HG03175 (cell line): ENCODE measurements around the gene EIF5.
"Not testable (repeated sequence)": the region's sequence is repeated elsewhere in the genome, so short reads cannot be mapped to it uniquely, and the experiment has no call there.

Experiments
- ATAC-seq: cut with Tn5 transposase; IDR thresholded peaks from one replicate; pipeline ENCODE4 v1.9.1; 2021; ENCODE audit warnings: mild to moderate bottlenecking, moderate library complexity; ENCODE audit not compliant: unreplicated experiment

The EIF5 gene

DNA sequence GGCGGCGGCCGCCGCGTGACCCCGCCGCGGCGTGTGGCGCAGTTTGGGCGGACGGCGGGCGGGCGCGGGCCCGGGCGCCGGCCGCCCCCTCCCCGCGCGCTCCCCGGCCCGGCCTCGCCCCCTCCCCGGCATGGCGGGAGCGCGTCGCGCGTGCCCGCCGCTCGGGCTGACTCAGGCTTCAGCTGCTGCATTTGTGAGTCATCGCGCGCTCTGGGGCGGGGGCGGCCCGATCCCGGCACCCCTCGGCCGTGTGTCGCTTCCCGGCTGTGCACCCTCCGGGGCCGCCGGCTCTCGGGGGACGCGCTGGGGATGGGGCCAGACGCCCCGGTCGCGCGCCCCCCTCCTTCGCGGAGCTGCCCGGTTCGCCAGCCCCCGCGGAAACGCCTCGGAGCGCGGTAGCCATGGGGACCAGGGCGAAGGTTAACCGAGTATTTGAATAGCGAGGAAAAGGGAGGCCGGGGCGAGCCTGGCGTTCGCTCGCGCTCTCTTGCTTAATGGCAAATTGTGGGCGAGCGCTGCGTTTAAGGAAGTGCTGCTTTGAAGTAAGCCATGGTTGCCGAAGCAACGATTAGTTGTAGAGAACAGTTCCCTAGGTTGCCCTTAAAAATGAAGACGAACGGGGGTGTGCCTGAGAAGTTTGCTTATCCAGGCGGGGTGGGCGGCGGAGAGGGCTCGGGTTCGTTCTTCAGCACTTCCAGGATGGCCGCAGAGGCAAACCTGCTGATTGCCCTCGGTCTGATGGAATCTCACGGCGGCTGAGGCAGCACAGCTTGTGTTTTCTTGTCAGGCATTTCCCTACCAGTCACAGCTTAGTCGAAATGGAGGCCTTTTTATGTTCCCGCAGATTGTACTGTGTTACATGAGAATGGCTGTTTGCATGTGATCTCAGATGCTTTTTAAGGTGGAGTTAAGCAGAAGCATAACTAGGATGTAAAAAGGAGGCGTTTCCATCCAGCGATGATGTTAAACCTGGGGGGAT lies 896 bp downstream of the EIF5 start:
- peak; percentile 20 for ATAC-seq

DNA sequence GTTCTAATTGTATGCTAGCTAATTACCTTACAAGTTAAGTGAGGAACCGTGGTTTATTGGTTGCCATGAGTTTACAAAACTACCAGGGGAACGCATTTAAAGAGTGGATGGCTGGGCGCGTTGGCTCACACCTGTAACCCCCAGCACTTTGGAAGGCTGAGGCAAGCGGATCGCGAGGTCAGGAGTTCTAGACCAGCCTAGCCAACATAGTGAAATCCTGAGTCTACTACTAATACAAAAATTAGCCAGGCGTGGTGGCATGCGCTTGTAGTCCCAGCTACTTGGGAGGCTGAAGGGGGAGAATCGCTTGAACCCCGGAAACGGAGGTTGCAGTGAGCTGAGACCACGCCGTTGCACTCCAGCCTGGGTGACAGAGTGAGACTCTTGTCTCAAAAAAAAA lies 2.2 kb downstream of the EIF5 start:
- ATAC-seq = no peak

DNA sequence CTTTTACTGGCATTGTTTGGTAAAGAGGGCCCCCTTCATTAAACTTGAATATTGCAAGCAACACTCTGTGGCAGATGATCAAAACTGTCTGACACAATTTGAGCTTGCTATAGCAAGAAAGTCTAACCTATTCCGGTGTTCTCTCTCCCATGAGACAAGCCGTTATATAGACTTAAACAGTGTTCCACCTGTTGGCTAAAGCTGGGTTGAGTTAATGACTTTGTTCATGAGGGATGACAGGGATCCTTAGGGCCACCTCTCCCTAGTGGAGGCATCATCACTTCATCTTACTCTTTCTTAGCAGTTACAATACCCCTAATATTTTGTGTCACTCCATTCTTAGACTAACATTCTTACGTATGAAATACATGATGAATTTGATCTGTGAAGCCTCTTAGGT lies 3.8 kb downstream of the EIF5 start:
- no peak for ATAC-seq

DNA sequence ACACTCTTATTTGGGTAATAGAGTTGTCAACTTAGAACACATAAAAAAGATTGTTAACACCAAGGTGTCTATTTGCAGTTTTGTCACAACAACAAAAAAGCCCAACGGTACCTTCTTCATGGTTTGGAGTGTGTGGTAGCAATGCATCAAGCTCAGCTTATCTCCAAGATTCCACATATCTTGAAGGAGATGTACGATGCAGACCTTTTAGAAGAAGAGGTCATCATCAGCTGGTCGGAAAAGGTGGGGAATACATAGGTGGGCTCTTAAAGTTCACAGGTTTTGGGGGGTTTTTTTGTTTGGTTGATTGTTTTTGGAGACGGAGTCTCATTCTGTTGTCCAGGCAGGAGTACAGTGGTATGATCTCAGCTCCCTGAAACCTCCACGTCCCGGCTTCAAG lies 5.5 kb downstream of the EIF5 start:
- no peak for ATAC-seq

DNA sequence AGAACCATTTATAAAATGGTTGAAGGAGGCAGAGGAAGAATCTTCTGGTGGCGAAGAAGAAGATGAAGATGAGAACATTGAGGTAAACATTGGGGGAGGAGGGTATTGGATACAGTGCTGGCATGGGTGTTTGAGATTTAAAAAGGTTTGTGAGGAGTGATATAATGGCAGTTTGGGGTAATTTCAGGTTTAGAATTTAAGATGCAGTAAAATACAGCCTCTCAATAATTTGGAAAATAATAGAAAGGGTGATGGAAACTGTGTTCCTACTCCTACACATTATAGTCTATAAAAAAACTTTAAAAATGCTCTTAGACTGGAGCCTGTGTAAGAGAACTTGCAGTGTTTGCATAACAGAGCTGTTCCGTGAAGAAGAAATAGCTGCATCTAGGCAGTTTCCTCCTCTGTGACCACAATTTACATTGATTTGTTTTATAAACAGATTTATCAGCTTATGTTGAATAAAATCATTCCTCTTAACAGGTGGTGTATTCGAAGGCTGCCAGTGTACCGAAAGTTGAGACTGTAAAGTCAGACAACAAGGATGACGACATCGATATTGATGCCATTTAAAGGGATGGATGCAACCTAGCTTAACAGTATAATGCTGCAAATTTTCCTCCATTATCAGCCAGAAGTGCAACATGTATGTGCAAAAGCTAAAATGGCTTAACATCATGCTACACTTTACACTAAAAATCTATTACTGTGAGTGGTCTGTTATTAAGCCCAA lies 6.6 kb downstream of the EIF5 start:
- ATAC-seq = no peak

DNA sequence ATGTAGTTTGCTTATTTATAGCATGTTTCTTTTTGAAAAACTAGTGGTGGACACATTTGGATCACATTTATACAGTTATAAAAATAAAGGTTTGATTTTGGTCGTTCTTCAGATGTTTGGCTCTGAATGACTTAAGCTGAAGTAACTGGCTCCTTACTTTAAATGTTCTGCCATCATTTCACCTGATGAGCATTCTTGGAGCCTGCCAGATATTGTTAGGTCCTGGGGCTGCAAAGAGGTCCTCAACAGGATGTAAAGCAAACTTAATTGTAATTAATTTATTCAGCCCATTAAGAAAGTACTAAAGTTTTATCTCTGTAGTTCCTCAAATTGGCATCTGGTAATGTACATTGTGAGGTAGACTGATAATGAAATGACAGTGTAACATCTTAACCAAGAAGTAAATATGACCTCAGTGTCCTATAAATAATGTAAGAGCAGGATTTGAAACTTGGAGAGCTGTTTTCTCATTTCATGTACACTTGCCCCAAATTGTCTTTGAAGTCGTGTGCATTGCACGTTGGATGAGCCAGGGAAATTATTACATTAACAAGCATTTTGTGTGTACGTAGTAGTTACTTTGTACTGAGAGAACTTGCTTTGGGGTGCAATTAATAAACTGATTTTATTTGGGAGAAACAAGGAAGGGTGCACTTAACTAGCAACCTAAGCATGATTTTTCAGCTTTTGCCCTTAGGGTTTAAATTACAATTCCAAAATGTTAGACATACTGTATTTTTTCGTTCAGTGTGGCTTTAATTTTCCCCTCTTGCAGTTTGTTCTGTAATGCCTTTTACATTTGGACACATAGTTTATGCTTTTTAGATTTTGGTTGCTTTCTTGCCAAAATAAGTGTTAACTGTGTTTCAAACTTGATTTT lies 7.5 kb downstream of the EIF5 start:
- no peak for ATAC-seq

DNA sequence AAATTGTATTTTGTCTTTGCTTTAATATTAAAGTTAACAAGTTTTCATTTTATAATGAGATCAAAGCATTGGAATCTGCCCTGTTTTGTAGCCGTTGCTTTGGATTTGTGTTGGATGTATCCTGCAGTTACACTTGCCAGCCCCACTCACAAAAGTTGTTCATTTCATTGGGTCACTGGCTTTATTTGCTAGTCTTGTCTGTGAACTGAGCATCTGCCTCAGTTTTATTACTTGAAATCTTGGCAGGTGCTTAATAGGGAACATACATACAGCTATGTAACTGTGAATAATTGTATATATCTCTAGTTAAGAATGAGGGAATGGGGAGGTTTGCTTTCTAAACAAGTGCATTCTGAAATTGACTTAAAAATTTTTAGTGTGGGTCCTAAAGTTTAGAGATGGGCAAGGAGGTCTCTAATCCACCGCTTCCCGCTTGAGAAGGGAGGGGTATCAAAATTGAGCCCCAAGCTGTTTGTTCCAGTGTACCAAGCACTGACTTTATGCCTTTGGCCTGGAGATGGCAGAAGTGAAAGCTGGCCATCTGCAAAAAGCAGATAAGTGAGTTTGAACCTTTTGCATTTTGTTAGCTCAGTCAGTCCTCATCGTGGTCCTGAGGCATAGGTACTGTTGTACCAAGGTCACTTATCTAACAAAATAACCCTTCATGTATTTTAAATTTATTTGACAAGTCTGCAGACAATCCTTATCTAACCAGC lies 9.3 kb downstream of the EIF5 start:
- ATAC-seq = no peak

DNA sequence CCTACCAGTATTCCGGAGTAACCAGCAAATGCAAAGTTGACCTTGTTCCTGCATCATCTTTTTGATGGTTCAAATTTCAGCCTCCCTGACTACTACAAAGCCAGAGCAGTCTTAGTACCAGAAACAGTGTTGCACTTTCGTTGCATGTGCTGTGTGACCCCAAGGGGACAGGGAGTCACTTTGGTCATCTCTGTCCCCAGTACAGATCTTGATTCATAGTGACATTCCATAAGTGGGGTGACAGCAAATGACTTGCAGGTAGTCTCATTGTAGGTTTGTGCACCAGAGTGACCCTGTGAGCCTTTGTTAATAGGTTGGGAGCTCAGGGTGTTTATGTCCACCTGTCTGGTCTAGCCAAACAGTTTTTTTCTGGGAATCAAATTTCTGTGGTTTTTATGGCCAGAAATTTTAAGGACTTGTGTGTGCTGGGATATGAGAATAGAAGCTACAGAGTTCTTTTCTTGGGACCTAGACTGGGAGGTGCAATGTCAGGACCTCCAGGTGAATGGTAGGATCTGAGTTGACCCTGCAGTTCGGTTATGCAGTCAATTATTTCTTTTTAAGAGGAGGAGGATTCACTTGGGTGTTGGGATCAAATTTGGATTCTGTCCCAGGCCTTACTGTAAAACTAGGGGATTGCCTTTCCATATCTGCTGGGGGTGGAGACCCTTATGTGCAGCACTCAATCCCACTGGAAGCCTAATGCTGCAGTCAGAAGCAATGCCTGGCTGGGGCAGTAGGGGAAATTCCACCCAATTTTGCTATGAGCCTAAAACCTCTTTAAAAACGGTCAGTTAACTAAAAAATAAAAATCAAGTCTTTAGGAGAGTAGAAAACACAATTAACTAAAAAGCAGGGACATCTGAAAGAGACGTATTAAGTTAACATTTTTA lies 10.1 kb downstream of the EIF5 start:
- ATAC-seq = no peak

DNA sequence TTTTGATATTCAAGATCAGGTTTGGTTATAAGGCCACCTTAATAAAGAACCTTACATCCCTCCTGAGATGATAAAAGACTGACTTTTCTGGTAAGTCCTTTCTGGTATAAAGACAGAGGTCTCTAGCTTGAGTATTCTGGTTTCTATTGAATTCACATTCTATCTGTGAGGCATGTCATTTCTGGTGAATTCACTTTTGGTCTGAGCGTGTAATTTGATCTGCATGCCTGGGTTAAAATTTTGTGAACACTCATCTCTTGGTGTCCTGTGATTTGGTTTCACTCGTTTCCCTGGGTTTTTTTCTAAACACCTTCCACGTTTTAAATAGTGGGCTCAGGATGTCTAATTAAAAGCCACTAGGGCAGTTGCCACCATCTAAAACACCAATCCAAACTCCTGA lies 12.2 kb downstream of the EIF5 start:
- ATAC-seq = no peak

DNA sequence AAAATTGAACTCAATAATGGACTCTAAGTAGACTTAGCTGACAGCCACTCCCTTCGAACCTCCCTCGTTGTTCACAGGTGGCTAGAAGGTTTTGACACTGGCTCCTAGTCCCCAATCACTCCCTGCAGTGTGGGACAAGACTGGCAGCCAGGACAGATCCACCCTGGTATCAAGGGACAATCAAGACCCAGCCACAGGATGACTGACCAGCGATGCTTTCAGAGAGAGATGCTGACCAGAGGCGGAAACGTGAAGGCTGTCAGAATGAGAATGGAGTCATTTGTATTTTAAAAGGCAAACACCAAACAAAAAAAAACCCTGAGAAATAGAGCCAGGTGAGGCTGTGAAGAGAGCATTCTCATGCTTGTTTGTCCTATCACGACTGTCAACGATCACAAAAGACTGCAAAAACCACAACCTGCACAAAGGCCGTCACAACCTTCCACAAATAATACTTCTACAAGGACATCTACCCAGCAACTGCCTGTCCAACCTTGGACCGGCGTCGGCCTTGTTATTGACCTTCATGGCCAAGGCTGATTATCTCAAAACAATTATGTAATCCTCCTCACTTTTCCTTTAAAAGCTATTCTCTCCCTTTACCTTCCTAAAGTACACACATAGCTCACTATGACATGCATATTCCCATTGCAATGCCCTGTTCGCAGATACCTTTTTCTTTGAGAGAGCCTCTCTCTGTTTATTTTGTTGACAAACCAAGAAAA lies 13.2 kb downstream of the EIF5 start:
- no peak for ATAC-seq

DNA sequence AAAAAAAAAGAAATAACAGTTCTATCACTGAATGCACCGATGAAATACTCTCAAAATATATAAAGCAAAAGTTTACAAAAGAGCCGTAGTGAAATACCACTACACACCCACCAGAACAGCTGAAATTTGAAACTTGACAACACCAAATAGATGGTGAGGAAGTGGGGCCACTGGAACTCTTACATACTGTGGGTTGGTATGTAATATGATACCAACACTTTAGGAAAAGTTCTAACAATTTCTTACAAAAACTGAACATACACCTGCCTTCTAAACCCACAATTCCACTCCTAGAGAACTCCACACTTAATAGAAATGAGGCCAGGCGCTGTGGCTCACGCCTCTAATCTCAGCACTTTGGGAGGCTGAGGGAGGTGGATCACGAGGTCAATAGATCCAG lies 14.1 kb downstream of the EIF5 start:
- ATAC-seq = no peak

DNA sequence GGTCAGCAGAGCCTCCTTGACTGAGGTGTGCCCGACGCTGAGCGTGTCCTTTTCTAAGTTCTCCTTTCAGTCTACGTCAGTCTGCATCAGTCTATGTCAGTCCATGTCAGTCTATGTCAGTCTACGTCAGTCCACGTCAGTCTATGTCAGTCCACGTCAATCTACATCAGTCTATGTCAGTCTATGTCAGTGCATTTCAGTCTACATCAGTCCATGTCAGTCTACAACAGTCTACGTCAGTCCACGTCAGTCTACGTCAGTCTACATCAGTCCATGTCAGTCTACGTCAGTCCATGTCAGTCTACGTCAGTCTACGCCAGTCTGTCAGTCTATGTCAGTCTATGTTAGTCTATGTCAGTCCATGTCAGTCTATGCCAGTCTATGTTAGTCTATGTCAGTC lies 15.9 kb downstream of the EIF5 start:
- no peak for ATAC-seq

DNA sequence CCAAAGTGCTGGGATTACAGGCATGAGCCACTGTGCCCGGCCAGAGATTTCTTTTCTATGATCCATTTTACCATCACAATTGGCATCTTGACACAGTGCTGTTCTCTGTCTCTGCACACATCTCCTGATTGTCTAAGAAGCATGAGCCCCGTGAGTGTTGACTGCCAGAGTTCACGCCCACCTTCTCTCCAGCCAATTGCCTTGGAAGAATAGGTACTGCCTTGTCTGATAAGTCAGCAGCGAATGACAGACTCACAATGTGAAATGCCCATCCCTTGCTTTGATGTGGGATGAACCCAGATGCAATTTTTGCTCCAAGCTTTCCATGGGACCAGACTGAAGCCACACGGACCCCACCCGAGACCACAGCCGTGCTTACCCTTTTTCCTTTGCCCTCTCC lies 19.3 kb downstream of the EIF5 start:
- no peak for ATAC-seq

DNA sequence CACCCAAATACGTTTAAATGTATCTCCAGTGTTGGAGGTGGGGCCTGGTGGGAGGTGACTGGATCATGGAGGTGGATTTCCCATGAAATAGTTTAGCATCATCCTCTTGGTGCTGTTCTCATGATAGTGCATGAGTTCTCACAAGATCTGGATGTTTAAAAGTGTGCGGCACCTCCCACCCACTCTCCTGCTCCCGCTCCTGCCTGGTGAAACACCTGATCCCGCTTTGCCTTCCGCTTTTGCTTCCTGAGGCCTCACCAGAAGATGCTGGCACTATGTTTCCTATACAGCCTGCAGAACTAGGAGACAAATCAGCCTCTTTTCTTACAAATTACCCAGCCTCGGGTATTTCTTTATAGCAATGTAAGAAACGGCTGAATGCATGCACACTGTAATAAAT lies 20.1 kb downstream of the EIF5 start:
- ATAC-seq = no peak

DNA sequence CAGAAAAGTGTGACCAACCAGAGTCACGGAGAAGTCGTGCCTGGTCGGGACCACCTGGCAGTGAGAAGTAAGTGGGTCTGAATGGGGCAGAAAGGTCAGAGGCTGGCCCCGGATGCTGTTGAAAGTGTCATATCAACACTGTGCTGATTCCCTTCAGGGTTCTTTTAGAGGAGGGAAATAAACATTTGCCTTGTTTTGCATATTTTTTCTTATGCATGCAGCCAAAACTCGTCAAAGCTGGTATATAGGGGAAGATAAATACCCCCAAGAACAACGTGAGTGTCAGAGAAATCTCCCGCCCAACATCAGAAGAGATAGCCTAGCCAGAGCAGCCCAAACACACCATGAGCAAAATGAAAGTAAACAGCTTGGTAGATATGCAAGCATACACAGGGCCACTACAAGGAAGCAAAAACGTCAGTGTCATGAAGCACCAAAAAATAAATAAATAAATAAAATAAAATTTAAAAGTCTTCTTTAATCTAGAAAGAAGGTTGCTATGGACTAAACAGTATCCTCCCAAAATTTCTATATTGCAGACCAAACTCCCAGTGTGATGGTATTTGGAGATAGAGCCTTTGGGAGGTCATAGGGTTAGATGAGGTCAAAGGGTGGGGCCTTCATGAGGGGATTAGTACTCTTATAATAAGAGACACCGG lies 22.1 kb downstream of the EIF5 start:
- ATAC-seq = no peak

DNA sequence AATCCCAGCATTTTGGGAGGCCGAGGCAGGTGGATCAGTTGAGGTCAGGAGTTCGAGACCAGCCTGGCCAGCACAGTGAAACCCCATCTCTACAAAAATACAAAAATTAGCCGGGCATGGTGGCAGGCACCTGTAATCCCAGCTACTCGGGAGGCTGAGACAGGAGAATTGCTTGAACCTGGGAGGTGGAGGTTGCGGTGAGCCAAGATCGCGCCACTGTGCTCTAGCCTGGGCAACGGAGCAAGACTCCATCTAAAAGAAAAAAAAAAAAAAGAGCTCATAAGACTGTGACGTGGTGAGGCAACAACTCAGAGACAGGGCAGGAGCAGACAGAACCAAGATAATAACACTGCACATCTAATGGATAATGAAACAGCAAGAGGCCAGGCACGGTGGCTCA lies 23.5 kb downstream of the EIF5 start:
- not testable (repeated sequence) for ATAC-seq

DNA sequence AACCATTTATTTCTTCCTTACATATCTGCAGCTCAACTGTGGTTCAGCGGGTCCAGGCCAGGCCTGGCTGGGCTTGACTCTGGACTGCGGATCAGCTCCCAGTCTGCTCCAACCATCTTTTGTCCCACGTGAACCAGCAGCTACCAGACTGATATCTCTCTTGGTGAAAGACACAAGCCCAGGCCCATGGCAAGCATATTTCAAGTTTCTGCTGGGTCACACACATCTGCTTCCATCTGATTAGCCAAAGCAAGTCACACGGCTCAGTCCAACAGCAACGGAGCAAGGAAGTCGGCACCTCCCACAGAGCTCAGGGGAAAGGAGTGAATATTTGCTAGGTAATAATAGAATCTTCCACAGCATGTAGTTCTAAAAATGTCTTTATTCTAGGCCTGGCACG lies 26.5 kb downstream of the EIF5 start:
- ATAC-seq = no peak

DNA sequence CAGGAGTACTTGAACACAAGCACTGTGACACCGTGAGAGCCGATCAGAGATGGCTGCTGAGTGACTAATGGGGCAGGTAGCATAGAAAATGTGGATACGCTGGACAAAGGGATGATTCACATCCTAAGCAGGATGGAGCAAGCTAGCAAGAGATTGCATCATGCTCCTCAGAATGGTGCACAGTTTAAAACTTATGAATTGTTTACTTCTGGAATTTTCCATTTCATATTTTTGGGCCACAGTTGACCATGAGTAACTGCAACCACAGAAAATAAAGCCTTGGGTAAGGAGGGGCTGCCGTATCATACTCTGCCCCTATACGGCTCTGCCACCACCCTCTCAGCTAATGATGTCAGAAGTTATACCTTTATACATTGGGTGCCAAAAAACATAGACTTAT lies 27.8 kb downstream of the EIF5 start:
- no peak for ATAC-seq
